GM12875 (cell line): ENCODE measurements around the gene EXTL1.

Experiments
- H3K4me3 ChIP-seq: one replicate; pipeline ENCODE4 v1.5.1; 2011; ENCODE audit warnings: low read depth, low read length, control low read depth
- CTCF ChIP-seq: IDR thresholded peaks from 2 replicates; pipeline ENCODE4 v1.5.1; 2011; ENCODE audit warnings: low read depth, mild to moderate bottlenecking, control low read depth, inconsistent platforms, low read length, moderate library complexity, borderline replicate concordance; ENCODE audit not compliant: insufficient read depth

Gene EXTL1

DNA sequence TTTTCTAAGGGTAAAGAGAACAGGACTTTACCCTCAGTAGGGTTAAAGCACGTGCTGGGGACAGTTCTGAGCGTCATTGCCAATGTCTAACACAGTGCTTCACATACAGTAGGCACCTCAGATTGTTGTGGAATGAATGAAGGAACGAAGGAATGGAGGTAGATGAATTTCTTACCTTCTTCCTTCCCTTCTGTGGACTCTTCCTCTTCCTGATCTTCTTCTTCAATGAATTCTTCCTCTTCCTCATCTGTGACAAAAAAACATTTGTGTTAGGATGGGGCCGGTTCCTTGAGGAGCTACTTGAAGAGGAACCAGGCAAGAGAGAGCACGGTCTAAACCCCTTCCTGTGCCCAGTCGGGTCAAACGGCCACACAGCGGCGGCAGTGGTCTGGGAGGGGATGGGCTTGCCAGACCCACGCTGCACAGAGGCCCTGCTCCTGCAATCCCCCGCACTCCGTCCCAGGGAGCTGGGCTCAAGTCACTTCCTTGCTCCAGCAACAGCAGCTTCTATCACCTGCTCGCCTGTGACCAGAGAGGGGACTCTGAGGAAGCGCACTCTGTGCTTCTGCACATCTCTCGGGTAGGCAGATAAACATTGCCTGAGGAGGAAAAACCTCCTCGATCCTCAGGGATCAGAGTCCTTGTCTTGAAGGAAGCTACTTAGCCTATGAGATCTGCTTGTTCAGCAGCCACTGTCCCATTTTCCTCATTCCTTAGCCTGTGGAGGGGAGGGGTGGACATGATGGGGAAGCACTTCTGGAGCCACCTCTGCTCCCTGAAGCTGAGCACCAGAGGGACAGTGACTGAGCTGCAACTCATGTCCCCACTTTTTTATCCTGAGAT is 32.4 kb downstream of the EXTL1 start:
- H3K4me3 ChIP-seq = no peak overlapping the region
- TF ChIP-seq CTCF = no peak

DNA sequence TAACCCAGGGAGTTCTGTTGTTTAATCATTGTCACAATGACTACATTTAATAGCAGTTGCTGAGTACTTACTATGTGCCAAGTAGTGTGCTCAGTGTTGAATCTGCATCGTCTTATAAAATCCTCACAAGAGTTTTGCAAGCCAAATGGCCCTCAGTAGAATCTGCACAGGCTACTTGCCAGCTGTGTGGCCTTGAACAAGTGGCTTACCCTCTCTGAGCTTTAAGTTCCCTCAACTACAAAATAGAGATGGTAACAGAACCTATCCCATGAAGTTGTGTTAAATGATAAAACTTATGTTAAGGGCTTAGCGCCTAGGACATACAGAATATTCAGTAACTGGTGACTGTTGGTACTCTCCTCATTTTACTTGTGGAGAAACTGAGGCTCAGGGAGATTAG is 33.5 kb downstream of the EXTL1 start:
- TF ChIP-seq CTCF = no peak
- no peak overlapping the region for H3K4me3 ChIP-seq

DNA sequence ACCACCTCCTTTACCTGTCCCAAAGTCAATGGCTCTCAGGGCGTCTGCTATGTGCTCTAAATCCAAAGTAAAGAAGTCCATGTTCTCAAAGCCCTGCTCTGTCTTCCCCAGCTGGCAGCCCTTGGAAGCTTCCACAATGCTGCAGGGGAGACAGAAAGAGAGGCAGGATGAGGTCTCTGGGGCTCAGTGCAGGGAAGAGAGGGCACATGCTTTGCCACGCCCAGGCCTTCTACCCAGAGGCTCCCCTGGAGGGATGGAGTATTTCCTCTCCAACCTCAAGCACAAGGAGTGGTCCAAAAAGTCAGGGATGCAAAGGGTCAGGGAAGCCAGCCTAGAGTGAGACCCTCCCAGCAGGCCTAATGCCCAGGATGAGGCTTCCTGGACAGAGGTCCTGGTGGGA is 35.6 kb downstream of the EXTL1 start:
- H3K4me3 ChIP-seq = no peak overlapping the region
- no peak for TF ChIP-seq CTCF

- no peak overlapping the region for H3K4me3 ChIP-seq
- TF ChIP-seq CTCF = no peak
These were observed 36.5 kb downstream of the EXTL1 start for GRCh38 chr1:26058052-26058595.

DNA sequence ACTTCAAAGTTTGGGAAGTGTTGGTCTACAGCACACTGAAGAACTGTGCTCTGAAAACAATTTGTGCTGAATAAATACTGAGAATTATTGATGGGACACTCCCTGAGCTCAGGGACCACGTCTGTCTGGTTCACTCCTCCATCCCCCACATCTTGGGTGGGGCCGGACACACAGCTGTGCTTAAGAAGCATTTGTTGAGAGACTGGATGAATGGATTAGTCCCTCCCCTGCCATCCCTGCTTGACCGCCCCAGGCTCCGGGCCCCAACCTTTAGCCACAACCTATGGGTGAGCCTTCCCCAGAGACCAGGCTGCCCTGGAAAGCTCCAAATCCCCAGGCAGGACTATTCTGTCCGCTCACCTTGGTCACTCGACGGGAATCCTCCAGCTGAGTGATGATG is 38.3 kb downstream of the EXTL1 start:
- TF ChIP-seq CTCF = no peak
- no peak overlapping the region for H3K4me3 ChIP-seq

DNA sequence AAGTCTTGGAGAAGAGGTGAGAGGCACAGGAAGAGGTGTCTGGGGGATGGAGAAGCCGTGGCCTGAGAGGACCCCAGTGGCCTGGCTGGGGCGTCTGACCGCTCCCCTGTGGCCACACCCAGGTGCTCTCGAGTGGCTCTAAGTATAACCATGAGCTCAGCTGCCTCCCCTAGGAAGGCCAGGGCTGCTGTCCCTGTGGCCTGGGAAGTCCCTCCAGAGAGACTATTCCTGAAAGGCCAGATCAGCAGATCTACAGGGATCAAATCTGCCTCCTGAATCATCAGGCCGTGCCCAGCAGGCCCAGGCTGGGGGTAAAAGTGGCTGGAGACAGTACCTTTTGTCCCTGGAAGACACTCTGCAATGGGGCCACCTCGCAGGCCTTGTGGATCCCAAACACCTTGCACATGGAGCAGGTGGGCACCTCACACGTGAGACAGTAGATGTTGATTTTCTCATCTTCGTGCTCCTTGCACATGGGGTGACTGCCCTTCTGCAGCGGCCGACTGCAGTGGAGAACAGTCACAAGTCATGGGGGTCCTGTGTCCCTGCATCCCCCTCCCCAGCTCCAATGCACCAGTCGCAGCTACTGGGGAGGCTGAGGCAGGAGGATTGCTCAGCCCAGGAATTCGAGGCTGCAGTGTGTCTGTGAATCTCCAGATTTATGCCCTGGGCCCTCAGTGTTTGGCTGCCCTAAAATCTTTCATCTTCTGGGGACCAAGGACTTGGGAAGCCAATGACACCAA is 39.4 kb downstream of the EXTL1 start:
- H3K4me3 ChIP-seq = no peak overlapping the region
- no peak for TF ChIP-seq CTCF
